ENCODE measurements around the gene DZIP1L.
"Not testable (repeated sequence)": the region's sequence is repeated elsewhere in the genome, so short reads cannot be mapped to it uniquely, and the experiment has no call there.

Gene DZIP1L

GRCh38 chr3:138114431-138114918 lies 933 bp downstream of the DZIP1L start:
- no peak for DNase-seq (ENCODE audit: low read depth in 2 of 2)

- no peak for DNase-seq (ENCODE audit: low read depth in 2 of 2)
These were observed 2.1 kb downstream of the DZIP1L start for GRCh38 chr3:138113326-138113725.

- no peak for DNase-seq (ENCODE audit: low read depth in 2 of 2)
These were observed 3.0 kb downstream of the DZIP1L start for GRCh38 chr3:138112362-138112761.

- DNase-seq (ENCODE audit: low read depth in 2 of 2): no peak
These were observed 9.8 kb downstream of the DZIP1L start for GRCh38 chr3:138105598-138105997.

GRCh38 chr3:138103466-138103865 lies 11.9 kb downstream of the DZIP1L start:
- no peak for DNase-seq (ENCODE audit: low read depth in 2 of 2)

- not testable (repeated sequence) for DNase-seq (ENCODE audit: low read depth in 2 of 2)
These were observed 14.0 kb downstream of the DZIP1L start for GRCh38 chr3:138101351-138101940.

- no peak for DNase-seq (ENCODE audit: low read depth in 2 of 2)
These were observed 16.0 kb downstream of the DZIP1L start for GRCh38 chr3:138099417-138099816.

- DNase-seq (ENCODE audit: low read depth in 2 of 2): no peak
These were observed 17.9 kb downstream of the DZIP1L start for GRCh38 chr3:138097192-138098172.

GRCh38 chr3:138093721-138094120 lies 21.7 kb downstream of the DZIP1L start:
- no peak for DNase-seq (ENCODE audit: low read depth in 2 of 2)

GRCh38 chr3:138092023-138092422 lies 23.4 kb downstream of the DZIP1L start:
- no peak for DNase-seq (ENCODE audit: low read depth in 2 of 2)

- no peak for DNase-seq (ENCODE audit: low read depth in 2 of 2)
These were observed 26.3 kb downstream of the DZIP1L start for GRCh38 chr3:138089091-138089490.

GRCh38 chr3:138085745-138086144 lies 29.7 kb downstream of the DZIP1L start:
- DNase-seq (ENCODE audit: low read depth in 2 of 2): not testable (repeated sequence)

- DNase-seq (ENCODE audit: low read depth in 2 of 2): no peak
These were observed 31.2 kb downstream of the DZIP1L start for GRCh38 chr3:138084196-138084595.

GRCh38 chr3:138082992-138083386 lies 32.4 kb downstream of the DZIP1L start:
- DNase-seq (ENCODE audit: low read depth in 2 of 2): no peak

GRCh38 chr3:138082085-138082991 lies 33.1 kb downstream of the DZIP1L start:
- no peak for DNase-seq (ENCODE audit: low read depth in 2 of 2)

GRCh38 chr3:138081371-138082084 lies 33.9 kb downstream of the DZIP1L start:
- no peak for DNase-seq (ENCODE audit: low read depth in 2 of 2)

GRCh38 chr3:138079901-138080300 lies 35.5 kb downstream of the DZIP1L start:
- no peak for DNase-seq (ENCODE audit: low read depth in 2 of 2)

GRCh38 chr3:138078901-138079344 lies 36.5 kb downstream of the DZIP1L start:
- no peak for DNase-seq (ENCODE audit: low read depth in 2 of 2)

- no peak for DNase-seq (ENCODE audit: low read depth in 2 of 2)
These were observed 37.3 kb downstream of the DZIP1L start for GRCh38 chr3:138078096-138078495.

GRCh38 chr3:138072796-138073195 lies 42.6 kb downstream of the DZIP1L start:
- no peak for DNase-seq (ENCODE audit: low read depth in 2 of 2)

- DNase-seq (ENCODE audit: low read depth in 2 of 2): no peak
These were observed 45.4 kb downstream of the DZIP1L start for GRCh38 chr3:138070006-138070405.
